ENCODE data around the gene SMG7.

GRCh38 chr1:183550915-183551314 lies 78.6 kb downstream of the SMG7 start:
- TF ChIP-seq POLR2A (IDR thresholded peaks at IDR 0.05; ENCODE audit: extremely low read depth, insufficient read length): no peak
- TF ChIP-seq, protein P1, sequence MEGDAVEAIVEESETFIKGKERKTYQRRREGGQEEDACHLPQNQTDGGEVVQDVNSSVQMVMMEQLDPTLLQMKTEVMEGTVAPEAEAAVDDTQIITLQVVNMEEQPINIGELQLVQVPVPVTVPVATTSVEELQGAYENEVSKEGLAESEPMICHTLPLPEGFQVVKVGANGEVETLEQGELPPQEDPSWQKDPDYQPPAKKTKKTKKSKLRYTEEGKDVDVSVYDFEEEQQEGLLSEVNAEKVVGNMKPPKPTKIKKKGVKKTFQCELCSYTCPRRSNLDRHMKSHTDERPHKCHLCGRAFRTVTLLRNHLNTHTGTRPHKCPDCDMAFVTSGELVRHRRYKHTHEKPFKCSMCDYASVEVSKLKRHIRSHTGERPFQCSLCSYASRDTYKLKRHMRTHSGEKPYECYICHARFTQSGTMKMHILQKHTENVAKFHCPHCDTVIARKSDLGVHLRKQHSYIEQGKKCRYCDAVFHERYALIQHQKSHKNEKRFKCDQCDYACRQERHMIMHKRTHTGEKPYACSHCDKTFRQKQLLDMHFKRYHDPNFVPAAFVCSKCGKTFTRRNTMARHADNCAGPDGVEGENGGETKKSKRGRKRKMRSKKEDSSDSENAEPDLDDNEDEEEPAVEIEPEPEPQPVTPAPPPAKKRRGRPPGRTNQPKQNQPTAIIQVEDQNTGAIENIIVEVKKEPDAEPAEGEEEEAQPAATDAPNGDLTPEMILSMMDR (IDR thresholded peaks at IDR 0.05; ENCODE audit: low read depth, low read length): no peak

Data from NB4 (cell line).